GM21723 (cell line): ENCODE measurements around the gene OR2T5.
"Not testable (repeated sequence)": the region's sequence is repeated elsewhere in the genome, so short reads cannot be mapped to it uniquely, and the experiment has no call there.

Experiments used
- ATAC-seq: cut with Tn5 transposase; IDR thresholded peaks from one replicate; pipeline ENCODE4 v1.9.1; 2021; ENCODE audit warnings: mild to moderate bottlenecking, moderate library complexity; ENCODE audit not compliant: unreplicated experiment

Gene OR2T5

GRCh38 chr1:248500305-248501035 is 12.1 kb downstream of the OR2T5 start:
- not testable (repeated sequence) for ATAC-seq

- not testable (repeated sequence) for ATAC-seq
Observed at GRCh38 chr1:248507773-248508172, 19.4 kb downstream of the OR2T5 start, which contains the start of gene OR2G6. TSS of gene OR2G6 (plus strand) at chr1:248508073. CDS start at chr1:248521647, 13,574 bp downstream.

GRCh38 chr1:248510217-248510616 is 21.8 kb downstream of the OR2T5 start:
- not testable (repeated sequence) for ATAC-seq

- no peak for ATAC-seq
Observed at GRCh38 chr1:248521856-248522255, 33.5 kb downstream of the OR2T5 start.

GRCh38 chr1:248537449-248537848 is 49.1 kb downstream of the OR2T5 start:
- not testable (repeated sequence) for ATAC-seq
